Measurements from ENCODE around the gene PRDX2. TPM values are rescaled to one million over a fixed set of nuclear protein-coding genes. Genes with fewer than 3 reads are reported as not detected.

Gene PRDX2
- total RNA-seq, 3 donors from 2014 or later, result 225 to 266 (median 256) TPM

DNA sequence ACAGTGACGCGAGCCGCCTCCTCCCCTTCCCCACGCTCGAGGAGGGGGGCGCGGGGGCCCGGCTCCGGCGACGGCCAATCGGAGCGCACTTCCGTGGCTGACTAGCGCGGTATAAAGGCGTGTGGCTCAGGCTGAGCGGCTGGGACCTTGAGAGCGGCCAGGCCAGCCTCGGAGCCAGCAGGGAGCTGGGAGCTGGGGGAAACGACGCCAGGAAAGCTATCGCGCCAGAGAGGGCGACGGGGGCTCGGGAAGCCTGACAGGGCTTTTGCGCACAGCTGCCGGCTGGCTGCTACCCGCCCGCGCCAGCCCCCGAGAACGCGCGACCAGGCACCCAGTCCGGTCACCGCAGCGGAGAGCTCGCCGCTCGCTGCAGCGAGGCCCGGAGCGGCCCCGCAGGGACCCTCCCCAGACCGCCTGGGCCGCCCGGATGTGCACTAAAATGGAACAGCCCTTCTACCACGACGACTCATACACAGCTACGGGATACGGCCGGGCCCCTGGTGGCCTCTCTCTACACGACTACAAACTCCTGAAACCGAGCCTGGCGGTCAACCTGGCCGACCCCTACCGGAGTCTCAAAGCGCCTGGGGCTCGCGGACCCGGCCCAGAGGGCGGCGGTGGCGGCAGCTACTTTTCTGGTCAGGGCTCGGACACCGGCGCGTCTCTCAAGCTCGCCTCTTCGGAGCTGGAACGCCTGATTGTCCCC is 10.1 kb downstream of the PRDX2 start, which contains the start of gene JUNB:
JUNB (plus strand) TSS at position 142 of the 706 bp plus-strand sequence; CDS start at position 428, 286 bp downstream.
- ATAC-seq, result peak; percentile 52
- TF ChIP-seq, protein P1, sequence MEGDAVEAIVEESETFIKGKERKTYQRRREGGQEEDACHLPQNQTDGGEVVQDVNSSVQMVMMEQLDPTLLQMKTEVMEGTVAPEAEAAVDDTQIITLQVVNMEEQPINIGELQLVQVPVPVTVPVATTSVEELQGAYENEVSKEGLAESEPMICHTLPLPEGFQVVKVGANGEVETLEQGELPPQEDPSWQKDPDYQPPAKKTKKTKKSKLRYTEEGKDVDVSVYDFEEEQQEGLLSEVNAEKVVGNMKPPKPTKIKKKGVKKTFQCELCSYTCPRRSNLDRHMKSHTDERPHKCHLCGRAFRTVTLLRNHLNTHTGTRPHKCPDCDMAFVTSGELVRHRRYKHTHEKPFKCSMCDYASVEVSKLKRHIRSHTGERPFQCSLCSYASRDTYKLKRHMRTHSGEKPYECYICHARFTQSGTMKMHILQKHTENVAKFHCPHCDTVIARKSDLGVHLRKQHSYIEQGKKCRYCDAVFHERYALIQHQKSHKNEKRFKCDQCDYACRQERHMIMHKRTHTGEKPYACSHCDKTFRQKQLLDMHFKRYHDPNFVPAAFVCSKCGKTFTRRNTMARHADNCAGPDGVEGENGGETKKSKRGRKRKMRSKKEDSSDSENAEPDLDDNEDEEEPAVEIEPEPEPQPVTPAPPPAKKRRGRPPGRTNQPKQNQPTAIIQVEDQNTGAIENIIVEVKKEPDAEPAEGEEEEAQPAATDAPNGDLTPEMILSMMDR (IDR thresholded peaks at IDR 0.05), result no peak
- DNase-seq, result peak; percentile 98 to 99 (median 99)
- peaks cover 46% of the 10 kb centered on the region for H3K4me1 ChIP-seq (ENCODE audit: low read depth)
- intact Hi-C loops (cut with DNase I, micrococcal nuclease), result no loop called here
- H3K4me3 ChIP-seq, result peak within 1 kb of the TSS; percentile 83
- H3K36me3 ChIP-seq (ENCODE audit: low read depth), result no peaks in the 10 kb centered on the region
- no peaks in the 10 kb centered on the region for H3K9me3 ChIP-seq

DNA sequence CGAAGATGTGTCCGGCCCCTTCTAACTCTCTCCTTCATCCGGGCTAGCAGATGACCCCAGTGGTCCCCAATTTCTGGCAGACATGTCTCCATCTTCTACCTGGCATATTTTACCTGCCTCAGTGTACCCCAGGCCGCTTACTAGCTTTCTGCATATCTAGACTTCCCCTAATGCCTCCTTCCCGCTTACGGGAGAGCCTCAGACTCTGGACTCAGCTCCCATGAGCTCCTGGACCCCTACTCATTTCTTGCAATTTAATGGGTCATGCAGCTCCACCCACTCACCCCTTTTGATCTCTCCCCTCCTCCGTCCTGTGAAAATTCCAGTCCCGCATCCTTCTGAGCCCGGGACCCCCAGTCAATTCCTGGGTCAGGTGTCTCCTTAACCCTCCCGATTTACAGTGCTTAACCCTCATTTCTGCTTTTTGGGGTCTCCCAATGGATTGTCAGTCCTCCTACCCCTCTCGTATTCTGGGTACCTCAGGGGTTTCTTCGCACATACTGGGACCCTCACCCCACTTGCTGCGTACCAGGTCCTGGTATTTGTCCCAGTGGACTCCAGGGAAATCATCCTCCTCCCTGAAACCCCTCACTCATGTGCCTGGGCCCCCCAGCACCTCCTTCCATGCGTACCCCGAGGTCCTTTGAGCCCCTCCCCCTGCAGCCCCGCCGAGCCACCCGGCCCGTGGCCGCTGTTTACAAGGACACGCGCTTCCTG is 10.8 kb downstream of the PRDX2 start:
- DNase-seq, result peak; percentile 46 to 55 (median 47)
- no peaks in the 10 kb centered on the region for H3K36me3 ChIP-seq (ENCODE audit: low read depth)
- H3K4me3 ChIP-seq, result peak overlapping the region; percentile 83
- H3K4me1 ChIP-seq (ENCODE audit: low read depth), result peaks cover 46% of the 10 kb centered on the region
- TF ChIP-seq, protein P1 (IDR thresholded peaks at IDR 0.05), result no peak
- ATAC-seq, result no peak
- intact Hi-C loops (cut with DNase I, micrococcal nuclease), result no loop called here
- no peaks in the 10 kb centered on the region for H3K9me3 ChIP-seq

DNA sequence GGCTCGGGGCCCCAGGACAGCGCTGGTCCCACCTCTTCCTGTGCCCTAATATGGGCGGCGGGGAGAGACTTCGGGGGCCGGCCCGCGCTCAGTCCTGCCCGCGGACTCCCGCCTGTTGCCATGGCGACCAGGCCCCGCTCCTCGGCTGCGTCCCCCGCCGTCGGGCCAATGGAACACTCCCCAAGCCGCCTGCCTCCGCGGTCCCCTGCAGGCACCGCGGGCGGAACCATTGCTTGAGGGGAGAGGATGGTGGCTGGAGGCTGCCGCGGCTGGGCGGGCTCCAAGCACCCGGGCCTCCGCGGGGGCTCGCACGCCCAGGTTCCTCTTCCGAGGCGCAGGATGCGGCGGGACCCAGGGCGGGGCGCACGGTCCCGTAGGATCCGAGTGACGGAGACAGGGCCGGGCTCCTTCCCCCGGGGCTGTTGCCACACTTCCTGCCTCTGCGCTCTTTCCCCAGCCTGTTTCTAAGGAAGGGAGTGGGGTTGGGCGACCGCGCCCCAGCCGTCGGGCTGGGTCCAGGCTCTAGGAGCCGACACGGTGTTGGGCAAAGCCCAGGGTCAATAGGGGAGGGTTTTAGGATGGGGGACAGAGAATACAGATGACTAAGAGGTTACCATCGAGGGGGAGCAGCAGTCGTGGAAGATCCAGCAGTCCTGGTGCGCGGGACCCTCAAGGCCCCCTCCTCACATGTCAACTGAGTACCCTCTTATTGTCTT is 11.5 kb downstream of the PRDX2 start:
- DNase-seq, result peak; percentile 93 to 98 (median 95)
- Histone ChIP-seq H3K4me3 (peak overlapping the region; percentile 19), H3K9me3 (no peaks in the 10 kb centered on the region), H3K36me3 (ENCODE audit: low read depth) (no peaks in the 10 kb centered on the region), H3K4me1 (ENCODE audit: low read depth) (peaks cover 47% of the 10 kb centered on the region)
- intact Hi-C loops (cut with DNase I, micrococcal nuclease), result no loop called here
- TF ChIP-seq, protein P1 (IDR thresholded peaks at IDR 0.05), result no peak
- peak; percentile 52 for ATAC-seq

DNA sequence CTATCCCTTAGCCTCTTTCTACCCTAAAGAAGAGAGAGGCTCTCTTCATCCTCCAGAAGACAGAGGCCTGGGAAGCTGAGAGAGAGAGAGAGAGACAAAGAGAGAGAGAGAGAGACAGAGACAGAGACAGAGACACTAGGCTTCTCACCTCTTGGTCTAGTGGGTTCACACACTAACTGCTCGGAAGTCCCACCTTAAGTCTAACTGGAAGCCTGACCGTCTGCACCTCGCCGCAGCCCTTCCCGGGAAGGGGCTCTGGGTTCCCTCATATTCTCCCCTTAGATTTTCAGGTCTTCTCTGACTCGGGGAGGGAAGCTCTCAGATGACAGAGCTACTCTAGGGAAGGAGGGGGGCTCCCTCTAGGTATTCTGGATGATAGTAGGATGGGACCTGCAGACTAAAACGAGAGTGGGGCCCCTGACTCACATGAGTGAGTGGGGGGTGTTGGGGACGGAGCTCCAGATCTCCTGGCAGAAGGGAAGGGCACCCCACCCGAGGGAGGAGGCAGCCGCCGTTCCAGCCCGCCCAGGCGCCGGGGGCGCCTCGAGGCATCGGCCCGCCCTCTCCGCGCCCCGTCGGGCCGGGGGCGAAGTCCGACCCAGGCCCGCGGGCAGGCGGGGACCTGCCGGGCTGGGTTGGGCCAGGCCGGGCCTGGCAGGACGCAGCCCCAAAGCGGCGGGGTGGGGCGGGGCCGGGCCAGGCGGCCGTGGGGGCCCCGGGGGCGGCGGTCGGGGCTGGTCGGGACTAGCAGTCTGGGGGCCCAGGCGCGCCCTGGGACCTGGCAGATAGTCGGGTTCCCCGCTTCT is 12.3 kb downstream of the PRDX2 start:
- Histone ChIP-seq H3K4me3 (peak overlapping the region; percentile 19), H3K4me1 (ENCODE audit: low read depth) (peaks cover 48% of the 10 kb centered on the region), H3K9me3 (no peaks in the 10 kb centered on the region), H3K36me3 (ENCODE audit: low read depth) (no peaks in the 10 kb centered on the region)
- TF ChIP-seq, protein P1 (IDR thresholded peaks at IDR 0.05), result peak; percentile 12
- peak in 2 of 3 donors; percentile 85 to 92 for DNase-seq
- peak; percentile 41 for ATAC-seq
- intact Hi-C loops (cut with DNase I, micrococcal nuclease), result no loop called here

DNA sequence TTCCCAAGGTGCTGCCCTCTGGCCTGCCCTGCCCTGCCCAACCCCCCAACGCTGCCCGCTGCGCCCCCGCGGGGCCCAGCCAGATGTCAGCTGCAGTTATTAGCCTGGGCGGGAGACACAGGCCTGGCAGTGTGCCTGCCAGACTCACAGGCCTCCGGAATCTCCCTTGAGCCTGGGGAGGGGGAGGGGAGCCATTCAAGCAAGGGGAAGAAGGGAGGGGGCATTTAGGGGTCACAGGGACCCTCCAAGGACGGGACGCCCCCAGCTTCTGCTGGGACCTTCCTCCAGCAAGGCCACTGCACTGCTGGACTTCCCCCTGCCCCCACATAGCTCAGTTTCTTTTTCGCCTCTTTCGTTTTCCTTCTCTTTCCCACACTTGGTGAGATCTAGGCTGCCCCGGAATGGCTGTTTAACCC is 12.9 kb downstream of the PRDX2 start:
- TF ChIP-seq, protein P1 (IDR thresholded peaks at IDR 0.05), result no peak
- H3K9me3 ChIP-seq, result no peaks in the 10 kb centered on the region
- peak; percentile 90 to 91 (median 91) for DNase-seq
- H3K4me3 ChIP-seq, result no peak overlapping the region
- ATAC-seq, result peak; percentile 3
- intact Hi-C loops (cut with DNase I, micrococcal nuclease), result no loop called here
- peaks cover 54% of the 10 kb centered on the region for H3K4me1 ChIP-seq (ENCODE audit: low read depth)
- H3K36me3 ChIP-seq (ENCODE audit: low read depth), result no peaks in the 10 kb centered on the region
